K562 (cell line): Measurements from ENCODE around the gene CD47. TPM values are rescaled to one million over a fixed set of nuclear protein-coding genes. Genes with fewer than 3 reads are reported as not detected.

Source experiments
- C11orf30 ChIP-seq: fragments of 450-650 bp; IDR thresholded peaks from 2 replicates; pipeline ENCODE4 v1.6.1; 2016; ENCODE audit warnings: low read depth, mild to moderate bottlenecking
- E2F4 ChIP-seq: sonication (generic); formaldehyde crosslinking; IDR thresholded peaks from 2 replicates; pipeline ENCODE4 v1.8.0; 2022; ENCODE audit warnings: mild to moderate bottlenecking, low read depth, missing genetic modification reagents
- IFI16 ChIP-seq: fragments of 250-450 bp; sonication (Bioruptor Pico); IDR thresholded peaks from 2 replicates; pipeline ENCODE4 v2.1.2; 2022; ENCODE audit warnings: mild to moderate bottlenecking, inconsistent platforms
- JUND ChIP-seq, 2 experiments: IDR thresholded peaks; 2 replicates in 1 of 2; 3 replicates in 1 of 2; pipeline ENCODE4 v1.6.1; 2011; ENCODE audit warnings: borderline replicate concordance in 2 of 2, low read depth in 2 of 2, low read length in 2 of 2, improper control_type of control experiment in 1 of 2, missing biosample characterization in 1 of 2, missing genetic modification characterization in 1 of 2, missing genetic modification reagents in 1 of 2
- NUFIP1 ChIP-seq: fragments of 450-650 bp; IDR thresholded peaks from 2 replicates; pipeline ENCODE4 v1.6.1; 2018; ENCODE audit not compliant: partially characterized antibody
- PBX2 ChIP-seq, 2 experiments: IDR thresholded peaks in 1 of 2; conservative IDR thresholded peaks in 1 of 2; 2 replicates each; pipeline ENCODE4 v1.6.1; 2016; ENCODE audit warnings: low read depth in 2 of 2, mild to moderate bottlenecking in 1 of 2, missing compliant biosample characterization in 1 of 2, missing genetic modification characterization in 1 of 2, moderate library complexity in 1 of 2
- ZNF764 ChIP-seq: fragments of 250-450 bp; sonication (Bioruptor Pico); IDR thresholded peaks from 2 replicates; pipeline ENCODE4 v1.4.0; 2020; ENCODE audit warnings: low read depth, mild to moderate bottlenecking, moderate library complexity
- polyA plus RNA-seq, 8 experiments: library from polyadenylated mRNA; depleted of rRNA in 4 of 8; stranded (reverse) in 5 of 8; unstranded in 3 of 8; fragments of >200 nt; fragmentation: Nextera tagmentation in 2 of 8; fragmentation: Illumina TruSeq in 1 of 8; extraction: Ambion mirVana in 2 of 8; extraction: Trizol in 1 of 8; gene quantifications; 2 replicates each; pipeline versions ENCODE4 v1.2.1 to v1.2.3, GENCODE V29; 2011 to 2014; ENCODE audit warnings: inconsistent platforms in 1 of 8, missing spikeins in 1 of 8
- total RNA-seq, 7 experiments: library from RNA; depleted of rRNA in 6 of 7; stranded (reverse); fragments of >200 nt in 6 of 7; fragmentation: Illumina TruSeq in 2 of 7; extraction: Trizol in 2 of 7; gene quantifications; 2 replicates each; pipeline versions ENCODE4 v1.2.1 to v1.2.3, GENCODE V29; 2011 to 2021; ENCODE audit warnings: low replicate concordance in 1 of 7

The CD47 gene
- total and polyA plus RNA-seq, 9 of the 15 experiments (the other 6 are each of a cell fraction or from before 2014, with no cell fraction given), result 10.2 to 62.6 (median 36.3) TPM

- no peak for TF ChIP-seq JUND (IDR thresholded peaks at IDR 0.05; ENCODE audit: borderline replicate concordance, low read depth, low read length)
- no peak for TF ChIP-seq JUND (tag; IDR thresholded peaks at IDR 0.05; ENCODE audit: borderline replicate concordance, low read depth, low read length)
- no peak for TF ChIP-seq NUFIP1
- TF ChIP-seq C11orf30, result no peak
- no peak for TF ChIP-seq ZNF764
- no peak for TF ChIP-seq PBX2 (CRISPR knock-in tag; IDR thresholded peaks at IDR 0.05; ENCODE audit: low read depth)
- no peak for TF ChIP-seq PBX2 (tag; conservative IDR thresholded peaks at IDR 0.05; ENCODE audit: low read depth)
- no peak for TF ChIP-seq IFI16 (CRISPR knock-in tag)
- no peak for TF ChIP-seq E2F4
Observed at GRCh38 chr3:108008931-108009639, 81.7 kb downstream of the CD47 start (continued).
